Fibroblast of skin of right quadriceps (primary cell): ENCODE measurements around the gene OR3A1.
"Not testable (repeated sequence)": the region's sequence is repeated elsewhere in the genome, so short reads cannot be mapped to it uniquely, and the experiment has no call there.

Experiments
- DNase-seq: peaks from one replicate; pipeline ENCODE4 v3.0.0-alpha.2; 2013

OR3A1 gene, protein sequence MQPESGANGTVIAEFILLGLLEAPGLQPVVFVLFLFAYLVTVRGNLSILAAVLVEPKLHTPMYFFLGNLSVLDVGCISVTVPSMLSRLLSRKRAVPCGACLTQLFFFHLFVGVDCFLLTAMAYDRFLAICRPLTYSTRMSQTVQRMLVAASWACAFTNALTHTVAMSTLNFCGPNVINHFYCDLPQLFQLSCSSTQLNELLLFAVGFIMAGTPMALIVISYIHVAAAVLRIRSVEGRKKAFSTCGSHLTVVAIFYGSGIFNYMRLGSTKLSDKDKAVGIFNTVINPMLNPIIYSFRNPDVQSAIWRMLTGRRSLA

GRCh38 chr17:3298260-3298659 lies at the start of gene OR3A1:
Gene OR3A1, minus strand, starts transcription at chr17:3298360. Its CDS starts 5,778 bp downstream, at chr17:3292582.
- no peak for DNase-seq

DNA sequence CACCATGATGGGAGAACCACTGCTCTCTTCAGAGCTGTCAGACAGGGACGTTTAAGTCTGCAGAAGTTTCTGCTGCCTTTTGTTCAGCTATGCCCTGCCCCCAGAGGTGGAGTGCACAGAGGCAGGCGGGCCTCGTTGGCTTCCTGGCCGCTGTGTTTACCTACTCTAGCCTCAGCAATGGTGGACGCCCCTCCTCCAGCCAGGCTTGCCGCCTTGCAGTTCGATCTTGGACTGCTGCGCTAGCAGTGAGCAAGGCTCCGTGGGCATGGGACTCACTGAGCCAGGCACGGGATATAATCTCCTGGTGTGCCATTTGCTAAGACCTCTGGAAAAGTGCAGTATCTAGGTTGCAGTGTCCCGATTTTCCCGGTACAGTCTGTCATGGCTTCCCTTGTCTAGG lies 44.6 kb upstream of the OR3A1 start:
- DNase-seq, result not testable (repeated sequence)

- no peak for DNase-seq
Observed at GRCh38 chr17:3335876-3336275, 37.7 kb upstream of the OR3A1 start.

DNA sequence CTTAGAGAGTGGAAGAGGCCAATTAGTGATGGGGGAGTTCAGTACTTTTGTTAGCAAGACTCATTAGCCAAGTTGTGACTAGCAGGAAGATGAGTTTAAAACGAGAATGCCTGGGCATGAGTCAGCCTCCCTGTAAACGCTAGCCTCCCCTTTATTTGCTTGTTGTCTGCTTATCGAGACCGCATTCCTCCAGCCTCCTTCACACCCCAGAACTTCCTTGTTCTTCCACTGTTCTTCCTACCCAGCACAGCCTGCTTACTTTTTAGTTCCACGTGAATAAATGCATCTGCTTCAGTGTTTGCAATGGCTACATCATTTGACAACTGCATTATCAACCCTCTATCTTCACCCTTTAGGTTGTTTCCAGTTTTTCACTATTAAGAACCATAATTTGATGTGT lies 20.2 kb upstream of the OR3A1 start:
- DNase-seq, result no peak

DNA sequence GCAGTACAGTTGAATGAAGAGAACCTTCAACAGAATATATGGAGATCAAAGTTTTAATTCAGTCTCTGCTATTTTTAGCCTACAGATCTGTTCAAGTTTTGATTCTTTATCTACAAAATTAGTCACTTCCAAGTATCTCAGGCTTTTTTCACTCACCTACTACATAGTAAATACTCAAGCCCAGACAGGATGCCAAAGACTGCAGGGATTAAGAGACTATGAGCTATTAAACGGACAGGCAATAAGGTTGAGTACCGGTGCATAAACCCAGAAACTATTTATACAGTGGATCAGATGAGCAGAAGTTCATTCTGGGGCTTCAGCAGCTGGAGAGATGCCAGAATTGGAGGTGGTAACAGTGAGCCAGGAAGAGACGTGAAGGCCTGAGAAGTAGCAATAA lies 18.7 kb upstream of the OR3A1 start:
- DNase-seq, result no peak

GRCh38 chr17:3308603-3309002 lies 10.4 kb upstream of the OR3A1 start:
- DNase-seq, result no peak

- no peak for DNase-seq
Observed at GRCh38 chr17:3295632-3296031, 2.5 kb downstream of the OR3A1 start.

GRCh38 chr17:3293548-3293947 lies 4.6 kb downstream of the OR3A1 start:
- DNase-seq, result not testable (repeated sequence)

- no peak for DNase-seq
Observed at GRCh38 chr17:3282901-3283300, 15.3 kb downstream of the OR3A1 start.

DNA sequence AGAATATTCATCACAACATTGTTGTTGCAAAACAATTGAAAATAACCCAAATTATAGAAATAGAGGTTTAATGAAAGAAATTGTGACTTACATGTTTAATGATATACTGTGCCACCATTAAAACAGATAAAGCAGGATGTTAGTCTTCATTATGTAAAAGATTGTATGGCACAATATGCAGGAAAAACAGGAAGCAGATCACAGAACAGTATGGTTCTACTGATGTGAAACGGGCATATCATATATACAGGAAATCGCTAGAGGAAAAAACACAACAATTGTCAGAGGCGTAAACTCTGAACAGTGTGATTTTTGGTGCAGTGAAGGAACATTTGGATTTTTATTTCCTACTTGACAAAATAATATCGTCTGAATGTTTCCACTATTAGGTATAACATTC lies 22.0 kb downstream of the OR3A1 start:
- no peak for DNase-seq

GRCh38 chr17:3271072-3271848 lies 26.9 kb downstream of the OR3A1 start:
- DNase-seq, result no peak

- no peak for DNase-seq
Observed at GRCh38 chr17:3260600-3260999, 37.6 kb downstream of the OR3A1 start.

- no peak for DNase-seq
Observed at GRCh38 chr17:3260163-3260562, 38.0 kb downstream of the OR3A1 start.

GRCh38 chr17:3256575-3256974 lies 41.6 kb downstream of the OR3A1 start:
- no peak for DNase-seq

- not testable (repeated sequence) for DNase-seq
Observed at GRCh38 chr17:3249013-3249412, 49.1 kb downstream of the OR3A1 start.

- not testable (repeated sequence) for DNase-seq
Observed at GRCh38 chr17:3244841-3245240, 53.3 kb downstream of the OR3A1 start.

DNA sequence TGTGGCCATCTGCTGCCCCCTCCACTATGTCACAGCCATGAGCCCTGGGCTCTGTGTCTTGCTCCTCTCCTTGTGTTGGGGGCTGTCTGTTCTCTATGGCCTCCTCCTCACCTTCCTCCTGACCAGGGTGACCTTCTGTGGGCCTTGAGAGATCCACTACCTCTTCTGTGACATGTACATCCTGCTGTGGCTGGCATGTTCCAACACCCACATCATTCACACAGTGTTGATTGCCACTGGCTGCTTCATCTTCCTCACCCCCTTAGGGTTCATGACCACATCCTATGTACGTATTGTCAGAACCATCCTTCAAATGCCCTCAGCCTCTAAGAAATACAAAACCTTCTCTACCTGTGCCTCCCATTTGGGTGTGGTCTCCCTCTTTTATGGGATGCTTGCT lies 57.1 kb downstream of the OR3A1 start:
- not testable (repeated sequence) for DNase-seq
